HG03025 (cell line): ENCODE results near the gene VPS4B.
"Not testable (repeated sequence)": the region's sequence is repeated elsewhere in the genome, so short reads cannot be mapped to it uniquely, and the experiment has no call there.

Experiments
- ATAC-seq: cut with Tn5 transposase; IDR thresholded peaks from one replicate; pipeline ENCODE4 v1.9.1; 2021; ENCODE audit warnings: mild to moderate bottlenecking, moderate library complexity; ENCODE audit not compliant: unreplicated experiment, low FRiP score

The VPS4B gene

DNA sequence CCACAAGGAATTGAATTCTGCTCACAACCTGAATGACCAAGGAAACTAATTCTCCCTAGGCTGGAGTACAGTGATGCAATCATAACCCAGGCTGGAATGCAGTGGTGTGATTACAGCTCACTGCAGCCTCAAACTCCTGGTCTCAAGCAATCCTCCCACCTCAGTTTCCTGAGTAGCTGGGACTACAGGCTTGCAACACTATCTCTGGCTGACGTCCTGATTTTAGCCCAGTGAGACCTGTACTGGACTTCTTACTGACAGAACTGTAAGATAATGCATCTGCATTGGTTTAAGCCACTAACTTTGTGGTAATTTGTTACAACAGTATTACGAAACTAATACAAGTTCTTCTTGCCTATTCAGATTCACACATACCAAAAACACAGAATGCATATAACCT, 45.7 kb downstream of the VPS4B start:
- ATAC-seq: no peak

- ATAC-seq: no peak
Observed at GRCh38 chr18:63374540-63374939, 47.7 kb downstream of the VPS4B start.

GRCh38 chr18:63373161-63373560, 49.1 kb downstream of the VPS4B start:
- ATAC-seq: no peak

- ATAC-seq: no peak
Observed at GRCh38 chr18:63368611-63369010, 53.7 kb downstream of the VPS4B start.

DNA sequence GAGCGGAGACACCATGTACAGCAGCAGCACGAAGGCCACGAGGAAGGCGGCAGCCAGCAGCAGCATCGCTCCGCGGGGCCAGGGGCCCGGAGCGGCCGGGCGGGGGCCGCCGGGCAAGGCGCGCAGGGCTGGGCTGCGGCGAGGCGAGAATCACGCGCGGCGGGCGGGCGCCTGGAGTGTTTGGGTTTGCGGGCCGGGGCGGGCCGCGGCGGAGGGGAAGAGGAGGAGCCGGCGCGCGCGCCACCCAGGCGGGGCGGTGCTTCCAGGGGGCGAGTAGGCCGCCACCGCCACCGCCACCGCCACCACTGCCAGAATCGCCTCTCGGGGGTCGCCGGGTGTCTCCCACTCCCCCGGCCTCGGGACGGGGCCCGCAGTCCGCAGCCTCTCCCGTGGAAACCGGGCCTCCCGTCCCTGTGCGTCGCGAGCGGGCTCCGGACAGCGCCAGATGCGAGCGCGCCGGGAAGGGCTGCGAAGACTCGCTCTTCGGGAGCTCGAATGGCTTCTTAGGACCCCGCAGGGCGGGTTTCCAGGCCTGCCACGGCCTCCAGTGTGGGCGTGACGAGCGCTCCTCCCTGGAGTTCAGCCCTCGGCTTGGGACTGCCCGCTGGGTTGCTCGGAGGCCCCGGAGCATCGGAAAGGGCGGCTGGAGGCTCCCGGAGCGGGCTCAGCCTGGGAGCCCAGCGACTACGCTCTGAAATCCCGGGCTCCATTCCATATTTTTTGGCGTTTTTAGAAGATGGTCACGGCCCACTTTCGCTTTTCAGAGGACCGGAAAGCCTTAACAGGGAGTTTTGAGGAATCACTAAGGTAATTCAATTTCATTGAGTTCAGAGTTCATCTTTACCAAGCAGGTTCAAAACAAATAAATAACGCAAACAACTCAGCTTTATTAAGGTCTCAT, 55.0 kb downstream of the VPS4B start, which contains the start of gene KDSR:
TSS of gene KDSR (minus strand) at position 154 of the 901 bp plus-strand sequence. CDS start at position 66, 88 bp downstream.
- peak; percentile 85 for ATAC-seq

DNA sequence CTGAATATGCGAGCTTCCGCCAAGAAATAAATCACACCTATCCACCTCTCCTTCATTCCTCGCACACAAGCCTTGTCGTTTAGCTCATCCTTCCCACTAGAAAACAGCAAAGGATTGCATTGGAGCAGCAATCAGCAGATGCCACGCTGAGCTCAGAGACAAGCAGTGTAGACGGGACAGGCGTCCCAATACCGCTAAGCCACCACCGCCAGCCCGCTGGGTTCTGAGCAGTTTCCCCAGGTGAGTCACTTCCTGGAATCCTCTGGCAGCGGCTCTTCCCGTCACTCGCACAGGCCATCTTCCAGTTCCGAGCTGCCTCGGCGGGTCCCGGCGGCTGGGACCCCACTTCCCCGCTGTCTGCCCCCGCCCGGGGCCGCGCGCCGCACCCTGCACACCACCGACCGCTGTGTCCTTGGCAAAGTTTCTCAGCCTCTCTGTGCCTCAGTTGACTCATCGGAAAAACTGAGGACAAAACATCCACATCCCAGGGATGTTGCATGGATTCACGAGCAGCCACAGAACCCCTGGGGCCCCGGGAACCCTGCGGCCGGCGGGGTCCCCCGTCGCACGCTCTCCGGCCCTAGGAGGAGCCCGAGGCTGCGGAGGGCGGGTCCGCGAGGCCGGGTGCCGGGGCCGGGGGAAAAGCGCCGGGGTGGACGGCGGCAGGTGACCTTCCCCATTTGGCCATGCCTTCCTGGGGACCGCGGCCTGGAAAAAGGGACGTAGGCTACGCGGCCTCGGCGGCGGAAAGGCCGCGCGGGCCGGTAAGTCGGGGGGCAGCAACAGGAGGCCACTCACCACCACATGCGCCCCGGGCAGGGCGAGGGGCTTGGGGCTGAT, 55.8 kb downstream of the VPS4B start:
- ATAC-seq: peak; percentile 32

DNA sequence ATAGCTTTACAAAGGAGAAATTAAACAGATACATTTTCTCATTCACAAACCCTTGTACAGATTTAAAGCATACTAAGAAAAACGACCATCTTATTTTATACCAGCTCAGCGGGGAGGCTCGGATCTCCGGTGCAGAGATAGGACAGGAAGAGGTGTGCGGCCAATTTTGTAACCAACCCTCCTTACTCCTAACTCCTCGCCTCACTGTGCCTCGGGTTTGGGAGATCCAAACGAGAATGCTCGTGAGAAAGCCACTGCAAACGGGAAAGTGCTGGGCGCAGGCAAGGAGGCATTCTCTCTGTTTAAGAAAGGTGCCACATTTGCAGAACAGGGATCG, 56.4 kb downstream of the VPS4B start:
- no peak for ATAC-seq

DNA sequence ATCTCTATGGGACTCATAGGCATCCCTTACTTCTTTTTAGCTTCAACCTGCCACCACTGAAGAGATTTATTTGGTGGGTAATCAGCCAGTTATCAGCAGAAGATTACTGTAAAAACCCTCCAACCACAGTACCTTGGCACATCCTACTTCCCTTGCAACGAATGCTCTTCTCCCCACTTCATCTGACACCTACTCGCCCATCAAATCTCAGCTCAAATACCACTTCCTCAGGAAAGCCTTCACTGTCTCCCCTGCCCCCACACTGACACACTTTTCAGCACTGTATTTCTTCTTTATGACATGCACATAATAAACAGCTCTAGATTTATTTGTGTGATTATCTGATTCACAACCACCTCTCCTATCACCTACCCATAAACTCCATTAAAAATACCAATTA, 58.3 kb downstream of the VPS4B start:
- no peak for ATAC-seq

DNA sequence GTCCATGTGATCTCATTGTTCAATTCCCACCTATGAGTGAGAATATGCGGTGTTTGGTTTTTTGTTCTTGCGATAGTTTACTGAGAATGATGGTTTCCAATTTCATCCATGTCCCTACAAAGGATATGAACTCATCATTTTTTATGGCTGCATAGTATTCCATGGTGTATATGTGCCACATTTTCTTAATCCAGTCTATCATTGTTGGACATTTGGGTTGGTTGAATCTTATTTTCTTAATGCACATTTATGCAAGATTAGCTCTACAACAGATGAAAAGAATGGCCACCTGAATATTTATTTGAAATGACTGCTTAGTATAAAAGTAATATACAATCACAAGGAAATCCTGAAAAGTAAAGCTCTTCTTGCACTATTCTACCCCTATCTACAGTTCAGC, 58.9 kb downstream of the VPS4B start:
- ATAC-seq: not testable (repeated sequence)

DNA sequence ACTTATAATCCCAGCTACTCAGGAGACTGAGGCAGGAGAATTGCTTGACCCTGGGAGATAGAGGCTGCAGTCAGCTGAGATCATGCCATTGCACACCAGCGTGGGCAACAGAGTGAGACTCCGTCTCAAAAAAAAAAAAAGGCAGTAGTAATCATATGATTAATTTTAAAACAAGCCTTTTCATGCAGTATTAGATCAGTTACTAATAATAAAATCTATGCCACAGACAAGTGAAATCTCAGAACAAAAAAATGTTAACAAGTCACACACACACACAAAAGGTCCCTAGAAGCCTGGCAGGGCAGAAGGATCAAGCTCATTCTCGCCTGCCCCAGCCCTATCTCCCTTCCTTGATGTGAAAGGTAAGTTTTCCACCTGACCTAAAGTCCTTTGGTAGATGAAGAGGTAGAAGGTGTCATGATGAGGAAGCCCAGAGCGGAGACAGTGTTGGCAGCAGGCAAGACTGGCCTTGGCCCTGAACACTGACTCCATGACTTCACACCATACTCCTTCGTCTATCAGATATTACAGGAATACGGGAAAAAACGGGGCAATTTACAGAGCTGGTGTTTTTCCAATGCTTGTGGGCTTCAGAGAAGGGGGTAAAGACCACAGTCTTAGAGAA, 65.9 kb downstream of the VPS4B start:
- ATAC-seq: no peak

- ATAC-seq: no peak
Observed at GRCh38 chr18:63350230-63350629, 72.0 kb downstream of the VPS4B start.

DNA sequence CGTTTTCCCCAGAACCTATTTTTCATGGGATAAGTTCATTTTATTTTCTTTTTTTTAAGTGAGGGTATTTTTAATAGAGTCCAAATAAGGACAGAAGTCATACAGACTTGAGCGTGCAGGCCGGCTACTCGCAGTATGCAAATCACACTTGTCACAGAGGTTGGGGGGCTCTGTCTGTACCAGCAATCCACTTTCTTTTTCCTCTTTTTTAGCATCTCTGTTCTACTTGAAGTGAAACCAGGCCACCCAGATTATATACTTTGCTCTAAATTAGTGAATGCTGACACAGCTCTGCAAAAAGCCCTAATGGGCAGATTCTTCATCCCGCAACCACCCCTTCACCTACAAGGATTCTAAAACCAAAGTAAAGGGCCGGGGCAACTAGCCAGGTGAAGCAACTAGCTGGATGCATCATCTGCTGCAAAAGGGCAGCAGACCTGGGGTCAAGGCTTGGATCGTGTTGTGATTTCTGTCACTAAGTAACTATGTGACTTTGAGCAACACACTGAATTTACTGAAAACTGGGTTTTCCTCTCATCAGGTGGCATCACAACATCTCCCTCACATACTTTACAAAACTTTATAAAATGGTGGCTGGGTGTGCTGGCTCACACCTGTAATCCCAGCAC, 73.7 kb downstream of the VPS4B start:
- ATAC-seq: no peak

DNA sequence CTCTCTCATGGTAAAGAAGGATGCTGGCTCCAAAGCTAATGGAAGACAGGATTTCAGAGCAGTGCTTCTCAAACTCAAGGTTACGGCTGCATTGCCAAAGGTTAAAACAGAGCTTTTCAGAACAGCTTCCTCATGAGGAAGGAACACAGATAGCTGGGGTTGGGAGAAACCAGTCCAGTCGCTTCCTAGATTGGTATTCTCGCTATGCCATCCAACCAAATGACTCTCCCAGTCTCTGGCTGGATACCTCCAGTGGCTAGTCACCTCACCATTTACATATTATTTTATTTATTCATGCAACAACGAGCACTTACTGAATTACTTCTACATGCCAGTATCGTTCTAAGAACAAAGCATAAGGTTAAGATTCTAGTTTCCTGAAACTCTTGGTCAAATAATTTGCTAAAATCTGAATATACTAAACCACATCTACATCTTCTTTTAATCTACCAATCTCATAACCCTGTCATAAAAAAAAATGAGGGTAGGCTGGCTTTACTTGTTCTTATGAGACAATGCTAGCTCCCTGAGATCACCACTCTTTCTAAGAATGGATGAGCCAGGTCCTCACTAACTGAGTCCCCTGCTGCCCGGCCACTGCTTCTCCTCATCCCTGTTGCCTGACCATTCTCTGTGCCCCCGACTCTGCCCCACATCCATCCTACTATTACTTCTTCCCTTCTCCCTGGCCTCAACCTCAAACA, 75.6 kb downstream of the VPS4B start:
- no peak for ATAC-seq

- ATAC-seq: no peak
Observed at GRCh38 chr18:63346031-63346430, 76.2 kb downstream of the VPS4B start.

GRCh38 chr18:63344918-63345317, 77.4 kb downstream of the VPS4B start:
- ATAC-seq: no peak

- ATAC-seq: no peak
Observed at GRCh38 chr18:63344263-63344662, 78.0 kb downstream of the VPS4B start.

- no peak for ATAC-seq
Observed at GRCh38 chr18:63342206-63342605, 80.1 kb downstream of the VPS4B start.

DNA sequence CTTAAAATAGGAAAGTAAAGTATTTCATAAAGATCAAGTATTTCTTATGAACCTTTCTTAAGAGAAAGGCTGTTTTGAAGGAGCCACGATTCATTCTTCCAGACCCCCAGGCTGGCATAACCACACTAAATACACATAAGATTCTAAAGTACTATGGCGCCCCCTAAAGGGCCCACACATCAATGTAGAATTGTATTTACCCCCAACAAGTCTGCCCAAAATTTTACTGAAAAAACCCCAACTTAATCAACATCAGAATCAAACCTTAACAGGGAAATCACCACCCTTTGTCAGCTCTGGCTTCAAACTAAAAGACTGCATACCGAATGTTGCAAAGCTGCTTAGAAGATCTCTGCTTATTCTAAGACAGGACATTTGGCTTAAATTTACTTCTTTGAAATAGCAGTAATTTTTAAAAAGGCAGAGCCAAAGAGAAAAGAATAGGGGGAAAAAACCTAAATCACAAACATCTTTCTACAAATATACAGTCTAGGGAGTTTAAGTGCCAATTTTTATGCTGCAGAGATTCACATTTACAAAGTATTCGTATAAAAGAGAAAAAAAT, 82.3 kb downstream of the VPS4B start:
- no peak for ATAC-seq
